Neural progenitor cell (in vitro differentiated cells): ENCODE results near the gene ARHGAP33. TPM values are rescaled to one million over a fixed set of nuclear protein-coding genes. Genes with fewer than 3 reads are reported as not detected.

Experiments used
- DNase-seq: peaks from one replicate; pipeline ENCODE4 v3.0.0-alpha.2; 2016; ENCODE audit warnings: low spot score
- H2AFZ ChIP-seq: fragments of 200-600 bp; sonication (generic); replicated peaks from 2 replicates; pipeline ENCODE4 v1.6.1; 2016; ENCODE audit warnings: antibody characterized with exemption
- H3F3A ChIP-seq: fragments of 200-600 bp; sonication (generic); 2 replicates; pipeline ENCODE4 v1.6.1; 2016; ENCODE audit warnings: antibody characterized with exemption, low read depth
- H3K27ac ChIP-seq: fragments of 200-600 bp; sonication (generic); 2 replicates; pipeline ENCODE4 v1.5.1; 2016; ENCODE audit warnings: mild to moderate bottlenecking
- H3K27me3 ChIP-seq: fragments of 200-600 bp; sonication (generic); 2 replicates; pipeline ENCODE4 v1.6.1; 2016; ENCODE audit warnings: mild to moderate bottlenecking, moderate library complexity
- H3K36me3 ChIP-seq: fragments of 200-600 bp; sonication (generic); 2 replicates; pipeline ENCODE4 v1.5.1; 2016
- H3K4me1 ChIP-seq: fragments of 200-600 bp; sonication (generic); 2 replicates; pipeline ENCODE4 v1.6.1; 2016; ENCODE audit warnings: mixed run types
- H3K4me2 ChIP-seq: fragments of 200-600 bp; sonication (generic); 2 replicates; pipeline ENCODE4 v1.6.1; 2016
- H3K4me3 ChIP-seq: fragments of 200-600 bp; sonication (generic); 2 replicates; pipeline ENCODE4 v1.5.1; 2016
- H3K79me2 ChIP-seq: fragments of 200-600 bp; sonication (generic); 2 replicates; pipeline ENCODE4 v1.6.1; 2016; ENCODE audit warnings: low read depth
- H3K9ac ChIP-seq: fragments of 200-600 bp; sonication (generic); 2 replicates; pipeline ENCODE4 v1.6.1; 2016
- H3K9me3 ChIP-seq: fragments of 200-600 bp; sonication (generic); 2 replicates; pipeline ENCODE4 v1.5.1; 2016; ENCODE audit warnings: low read depth
- H4K20me1 ChIP-seq: fragments of 200-600 bp; sonication (generic); 2 replicates; pipeline ENCODE4 v1.6.1; 2016; ENCODE audit warnings: low read depth
- H3K27ac Mint-ChIP-seq: 3 replicates; pipeline ENCODE4 v1.8.0; 2021; ENCODE audit warnings: mixed read lengths
- H3K27me3 Mint-ChIP-seq: 2 replicates; pipeline ENCODE4 v1.8.0; 2022; ENCODE audit warnings: low read depth, mild to moderate bottlenecking, inconsistent platforms, moderate library complexity, mixed read lengths; ENCODE audit not compliant: insufficient read depth
- H3K36me3 Mint-ChIP-seq: 3 replicates; pipeline ENCODE4 v1.8.0; 2021; ENCODE audit warnings: mixed read lengths
- H3K4me1 Mint-ChIP-seq: 3 replicates; pipeline ENCODE4 v1.8.0; 2021; ENCODE audit warnings: mixed read lengths
- H3K4me3 Mint-ChIP-seq: 3 replicates; pipeline ENCODE4 v1.8.0; 2021; ENCODE audit warnings: mild to moderate bottlenecking, moderate library complexity, mixed read lengths
- H3K9me3 Mint-ChIP-seq: 3 replicates; pipeline ENCODE4 v1.8.0; 2020; ENCODE audit warnings: mixed read lengths
- EZH2 ChIP-seq: fragments of 200-600 bp; sonication (generic); IDR thresholded peaks from 2 replicates; pipeline ENCODE4 v1.6.1; 2017; ENCODE audit warnings: antibody characterized with exemption, mild to moderate bottlenecking, moderate library complexity
- EZH2phosphoT487 ChIP-seq: fragments of 200-600 bp; sonication (generic); IDR thresholded peaks from 2 replicates; pipeline ENCODE4 v1.6.1; 2017; ENCODE audit warnings: antibody characterized with exemption
- total RNA-seq: library from RNA; depleted of rRNA; stranded (reverse); fragments of >200 nt; gene quantifications from 2 replicates; pipeline ENCODE4 v1.2.3, GENCODE V29; 2015; ENCODE audit warnings: low replicate concordance
- TF ChIP-seq, protein P1 (sequence below): fragments of 200-600 bp; sonication (generic); IDR thresholded peaks from 2 replicates; pipeline ENCODE4 v1.5.1; 2017; ENCODE audit warnings: antibody characterized with exemption, mild to moderate bottlenecking

Gene ARHGAP33
- total RNA-seq, 1 donor from 2014 or later, result 6.5 TPM

DNA sequence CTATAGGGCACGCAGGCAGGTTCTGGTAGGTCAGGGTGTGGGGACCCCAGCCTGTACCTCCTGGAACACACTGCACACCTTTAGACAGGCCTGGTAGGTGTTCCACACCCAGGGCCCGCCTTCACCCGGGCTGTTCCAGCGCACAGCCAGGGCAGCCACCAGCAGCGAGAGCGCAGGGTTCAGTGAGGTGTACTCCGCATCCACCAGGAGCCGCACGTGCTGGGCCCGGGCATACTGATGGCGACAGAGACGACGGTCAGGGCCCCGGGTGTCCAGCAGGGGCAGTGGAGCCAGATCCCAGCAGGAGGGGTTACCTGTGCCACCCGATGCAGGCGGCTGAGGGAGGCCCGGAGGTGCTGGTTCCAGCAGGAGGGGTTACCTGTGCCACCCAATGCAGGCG is 31.2 kb downstream of the ARHGAP33 start:
- H3F3A ChIP-seq, result no peaks in the 10 kb centered on the region
- no peak overlapping the region for H3K4me2 ChIP-seq
- DNase-seq, result no peak
- no peak for TF ChIP-seq EZH2
- TF ChIP-seq, protein P1, sequence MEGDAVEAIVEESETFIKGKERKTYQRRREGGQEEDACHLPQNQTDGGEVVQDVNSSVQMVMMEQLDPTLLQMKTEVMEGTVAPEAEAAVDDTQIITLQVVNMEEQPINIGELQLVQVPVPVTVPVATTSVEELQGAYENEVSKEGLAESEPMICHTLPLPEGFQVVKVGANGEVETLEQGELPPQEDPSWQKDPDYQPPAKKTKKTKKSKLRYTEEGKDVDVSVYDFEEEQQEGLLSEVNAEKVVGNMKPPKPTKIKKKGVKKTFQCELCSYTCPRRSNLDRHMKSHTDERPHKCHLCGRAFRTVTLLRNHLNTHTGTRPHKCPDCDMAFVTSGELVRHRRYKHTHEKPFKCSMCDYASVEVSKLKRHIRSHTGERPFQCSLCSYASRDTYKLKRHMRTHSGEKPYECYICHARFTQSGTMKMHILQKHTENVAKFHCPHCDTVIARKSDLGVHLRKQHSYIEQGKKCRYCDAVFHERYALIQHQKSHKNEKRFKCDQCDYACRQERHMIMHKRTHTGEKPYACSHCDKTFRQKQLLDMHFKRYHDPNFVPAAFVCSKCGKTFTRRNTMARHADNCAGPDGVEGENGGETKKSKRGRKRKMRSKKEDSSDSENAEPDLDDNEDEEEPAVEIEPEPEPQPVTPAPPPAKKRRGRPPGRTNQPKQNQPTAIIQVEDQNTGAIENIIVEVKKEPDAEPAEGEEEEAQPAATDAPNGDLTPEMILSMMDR, result no peak
- TF ChIP-seq EZH2phosphoT487, result no peak
- peaks cover 16% of the 10 kb centered on the region for H3K27me3 Mint-ChIP-seq
- no peaks in the 10 kb centered on the region for H3K27me3 ChIP-seq
- no peaks in the 10 kb centered on the region for H3K4me1 Mint-ChIP-seq
- no peak overlapping the region for H3K4me3 ChIP-seq
- H3K9ac ChIP-seq, result no peak overlapping the region
- H3K4me1 ChIP-seq, result no peaks in the 10 kb centered on the region
- no peak overlapping the region for H2AFZ ChIP-seq
- H3K27ac ChIP-seq, result no peak overlapping the region
- H3K4me3 Mint-ChIP-seq, result no peak overlapping the region
- H3K36me3 Mint-ChIP-seq, result no peaks in the 10 kb centered on the region
- H3K79me2 ChIP-seq, result no peaks in the 10 kb centered on the region
- H4K20me1 ChIP-seq, result no peaks in the 10 kb centered on the region
- no peaks in the 10 kb centered on the region for H3K9me3 ChIP-seq
- no peaks in the 10 kb centered on the region for H3K9me3 Mint-ChIP-seq
- no peaks in the 10 kb centered on the region for H3K36me3 ChIP-seq
- H3K27ac Mint-ChIP-seq, result no peak overlapping the region

- H3K4me2 ChIP-seq, result no peak overlapping the region
- no peak overlapping the region for H3K27ac ChIP-seq
- H3K9ac ChIP-seq, result no peak overlapping the region
- TF ChIP-seq EZH2phosphoT487, result no peak
- TF ChIP-seq, protein P1, result no peak
- no peak for TF ChIP-seq EZH2
- H3K36me3 Mint-ChIP-seq, result no peaks in the 10 kb centered on the region
- H4K20me1 ChIP-seq, result no peaks in the 10 kb centered on the region
- H3K27ac Mint-ChIP-seq, result no peak overlapping the region
- no peaks in the 10 kb centered on the region for H3K4me1 Mint-ChIP-seq
- peaks cover 13% of the 10 kb centered on the region for H3K27me3 Mint-ChIP-seq
- no peak overlapping the region for H3K4me3 Mint-ChIP-seq
- no peaks in the 10 kb centered on the region for H3K79me2 ChIP-seq
- no peaks in the 10 kb centered on the region for H3K9me3 Mint-ChIP-seq
- no peaks in the 10 kb centered on the region for H3K27me3 ChIP-seq
- H3K4me1 ChIP-seq, result no peaks in the 10 kb centered on the region
- DNase-seq, result no peak
- no peaks in the 10 kb centered on the region for H3K9me3 ChIP-seq
- H3F3A ChIP-seq, result no peaks in the 10 kb centered on the region
- no peak overlapping the region for H2AFZ ChIP-seq
- no peak overlapping the region for H3K4me3 ChIP-seq
- no peaks in the 10 kb centered on the region for H3K36me3 ChIP-seq
Measured at GRCh38 chr19:35807633-35808032, 32.3 kb downstream of the ARHGAP33 start.

DNA sequence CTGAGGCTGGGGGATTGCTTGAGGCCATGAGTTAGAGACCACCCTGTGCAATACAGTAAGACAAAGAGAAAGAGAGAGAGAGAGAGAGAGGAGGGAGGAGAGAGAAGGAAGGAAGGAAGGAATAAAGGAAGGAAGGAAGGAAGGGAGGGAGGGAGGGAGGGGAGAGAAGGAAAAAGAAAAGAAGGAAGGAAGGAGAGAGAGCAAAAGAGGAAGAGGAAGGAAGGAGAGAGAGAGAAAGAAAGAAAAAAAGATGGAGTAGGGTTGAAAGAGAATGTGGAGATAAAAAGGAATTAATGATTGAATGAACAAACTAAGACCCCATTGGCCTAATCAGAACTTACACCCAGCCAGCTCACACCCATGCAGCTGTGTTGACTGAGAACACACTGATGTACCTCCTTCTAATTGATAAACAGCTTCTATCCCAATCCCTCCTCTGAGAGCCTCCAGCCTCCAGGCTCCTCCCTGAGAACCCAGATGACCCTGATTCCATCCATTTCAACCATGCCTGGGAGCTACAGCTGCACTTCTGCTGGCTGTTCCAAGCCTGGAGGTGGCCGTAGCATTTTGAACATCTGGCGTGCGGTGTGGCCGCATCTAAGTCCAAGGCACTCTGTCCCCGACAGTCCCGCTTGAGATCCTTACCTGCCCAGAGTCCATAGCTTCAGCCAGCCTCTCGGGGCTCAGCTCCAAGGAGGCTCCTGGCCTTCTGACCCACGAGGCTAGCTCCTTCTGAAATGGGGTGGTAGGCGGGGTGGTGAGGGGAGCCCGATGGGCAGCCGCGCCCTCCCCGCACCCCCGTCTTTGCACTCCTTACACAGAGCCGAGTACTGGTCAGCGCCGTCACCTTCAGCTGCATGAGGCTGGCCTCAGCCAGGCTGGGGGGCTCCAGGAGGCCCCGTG is 36.2 kb downstream of the ARHGAP33 start:
- Histone ChIP-seq H3K27me3 (no peaks in the 10 kb centered on the region), H3K9me3 (no peaks in the 10 kb centered on the region), H3K9ac (no peak overlapping the region), H2AFZ (no peak overlapping the region), H4K20me1 (no peaks in the 10 kb centered on the region), H3K4me1 (no peaks in the 10 kb centered on the region), H3K4me2 (no peak overlapping the region), H3K4me3 (no peak overlapping the region), H3K79me2 (no peaks in the 10 kb centered on the region), H3K27ac (no peak overlapping the region), H3F3A (no peaks in the 10 kb centered on the region), H3K36me3 (no peaks in the 10 kb centered on the region)
- no peak for DNase-seq
- H3K4me3 Mint-ChIP-seq, result no peak overlapping the region
- H3K4me1 Mint-ChIP-seq, result no peaks in the 10 kb centered on the region
- TF ChIP-seq, protein P1, result no peak
- no peak for TF ChIP-seq EZH2
- TF ChIP-seq EZH2phosphoT487, result no peak
- H3K27me3 Mint-ChIP-seq, result peaks cover 17% of the 10 kb centered on the region
- no peak overlapping the region for H3K27ac Mint-ChIP-seq
- H3K9me3 Mint-ChIP-seq, result no peaks in the 10 kb centered on the region
- no peaks in the 10 kb centered on the region for H3K36me3 Mint-ChIP-seq
